Upper lobe of left lung (tissue), 4 donors: Measurements from ENCODE around the gene NOX5.

Experiments used
- EP300 ChIP-seq, 4 donors: sonication (generic); formaldehyde crosslinking; IDR thresholded peaks; one replicate each; pipeline ENCODE4 v1.5.1; 2017; ENCODE audit warnings: antibody characterized with exemption in 4 of 4, control low read depth in 2 of 4
- POLR2A ChIP-seq, 4 donors: fragments of 450-650 bp; IDR thresholded peaks; one replicate each; pipeline ENCODE4 v1.5.1; 2016 to 2017; ENCODE audit warnings: antibody characterized with exemption in 4 of 4, mild to moderate bottlenecking in 2 of 4
- TF ChIP-seq, protein P1 (sequence below), 6 experiments: fragments of 450-650 bp in 4 of 6; fragments of 200-600 bp in 2 of 6; sonication (generic) in 2 of 6; IDR thresholded peaks; one replicate each; pipeline ENCODE4 v1.5.1; 2016 to 2019; ENCODE audit warnings: antibody characterized with exemption in 6 of 6

DNA sequence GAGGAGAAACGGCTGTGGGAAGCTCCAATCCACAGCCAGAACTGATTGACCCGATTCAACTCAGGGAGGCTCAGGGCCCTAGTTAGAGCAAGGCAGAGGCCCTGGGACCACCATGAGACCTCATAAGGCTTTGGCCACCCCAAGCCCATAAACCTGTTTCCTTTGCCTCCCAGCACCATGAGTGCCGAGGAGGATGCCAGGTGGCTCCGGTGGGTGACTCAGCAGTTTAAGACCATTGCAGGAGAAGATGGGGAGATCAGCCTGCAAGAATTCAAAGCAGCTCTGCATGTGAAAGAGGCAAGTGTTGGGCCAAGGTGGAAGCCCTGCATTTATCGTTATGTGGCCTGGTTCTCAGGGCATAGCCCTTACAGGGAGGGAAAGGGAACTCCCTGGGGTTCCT is 11.9 kb downstream of the NOX5 start:
- TF ChIP-seq, protein P1, sequence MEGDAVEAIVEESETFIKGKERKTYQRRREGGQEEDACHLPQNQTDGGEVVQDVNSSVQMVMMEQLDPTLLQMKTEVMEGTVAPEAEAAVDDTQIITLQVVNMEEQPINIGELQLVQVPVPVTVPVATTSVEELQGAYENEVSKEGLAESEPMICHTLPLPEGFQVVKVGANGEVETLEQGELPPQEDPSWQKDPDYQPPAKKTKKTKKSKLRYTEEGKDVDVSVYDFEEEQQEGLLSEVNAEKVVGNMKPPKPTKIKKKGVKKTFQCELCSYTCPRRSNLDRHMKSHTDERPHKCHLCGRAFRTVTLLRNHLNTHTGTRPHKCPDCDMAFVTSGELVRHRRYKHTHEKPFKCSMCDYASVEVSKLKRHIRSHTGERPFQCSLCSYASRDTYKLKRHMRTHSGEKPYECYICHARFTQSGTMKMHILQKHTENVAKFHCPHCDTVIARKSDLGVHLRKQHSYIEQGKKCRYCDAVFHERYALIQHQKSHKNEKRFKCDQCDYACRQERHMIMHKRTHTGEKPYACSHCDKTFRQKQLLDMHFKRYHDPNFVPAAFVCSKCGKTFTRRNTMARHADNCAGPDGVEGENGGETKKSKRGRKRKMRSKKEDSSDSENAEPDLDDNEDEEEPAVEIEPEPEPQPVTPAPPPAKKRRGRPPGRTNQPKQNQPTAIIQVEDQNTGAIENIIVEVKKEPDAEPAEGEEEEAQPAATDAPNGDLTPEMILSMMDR (IDR thresholded peaks at IDR 0.05) = no peak
- TF ChIP-seq POLR2A (IDR thresholded peaks at IDR 0.05) (no peak), EP300 (IDR thresholded peaks at IDR 0.05) (no peak)
